Stimulated activated CD8-positive, alpha-beta memory T cell treated with anti-CD3 and anti-CD28 coated beads, Interleukin-12 subunit alpha, Interleukin-12 subunit beta, amount 100 ng/mL, for 24 hours (primary cell): ENCODE data around the gene PEX7.
"Not testable (repeated sequence)": the region's sequence is repeated elsewhere in the genome, so short reads cannot be mapped to it uniquely, and the experiment has no call there.

Experiments used
- DNase-seq: peaks from one replicate; pipeline ENCODE4 v3.0.0-alpha.2; 2020; ENCODE audit errors: extremely low read depth

Gene PEX7, protein sequence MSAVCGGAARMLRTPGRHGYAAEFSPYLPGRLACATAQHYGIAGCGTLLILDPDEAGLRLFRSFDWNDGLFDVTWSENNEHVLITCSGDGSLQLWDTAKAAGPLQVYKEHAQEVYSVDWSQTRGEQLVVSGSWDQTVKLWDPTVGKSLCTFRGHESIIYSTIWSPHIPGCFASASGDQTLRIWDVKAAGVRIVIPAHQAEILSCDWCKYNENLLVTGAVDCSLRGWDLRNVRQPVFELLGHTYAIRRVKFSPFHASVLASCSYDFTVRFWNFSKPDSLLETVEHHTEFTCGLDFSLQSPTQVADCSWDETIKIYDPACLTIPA

DNA sequence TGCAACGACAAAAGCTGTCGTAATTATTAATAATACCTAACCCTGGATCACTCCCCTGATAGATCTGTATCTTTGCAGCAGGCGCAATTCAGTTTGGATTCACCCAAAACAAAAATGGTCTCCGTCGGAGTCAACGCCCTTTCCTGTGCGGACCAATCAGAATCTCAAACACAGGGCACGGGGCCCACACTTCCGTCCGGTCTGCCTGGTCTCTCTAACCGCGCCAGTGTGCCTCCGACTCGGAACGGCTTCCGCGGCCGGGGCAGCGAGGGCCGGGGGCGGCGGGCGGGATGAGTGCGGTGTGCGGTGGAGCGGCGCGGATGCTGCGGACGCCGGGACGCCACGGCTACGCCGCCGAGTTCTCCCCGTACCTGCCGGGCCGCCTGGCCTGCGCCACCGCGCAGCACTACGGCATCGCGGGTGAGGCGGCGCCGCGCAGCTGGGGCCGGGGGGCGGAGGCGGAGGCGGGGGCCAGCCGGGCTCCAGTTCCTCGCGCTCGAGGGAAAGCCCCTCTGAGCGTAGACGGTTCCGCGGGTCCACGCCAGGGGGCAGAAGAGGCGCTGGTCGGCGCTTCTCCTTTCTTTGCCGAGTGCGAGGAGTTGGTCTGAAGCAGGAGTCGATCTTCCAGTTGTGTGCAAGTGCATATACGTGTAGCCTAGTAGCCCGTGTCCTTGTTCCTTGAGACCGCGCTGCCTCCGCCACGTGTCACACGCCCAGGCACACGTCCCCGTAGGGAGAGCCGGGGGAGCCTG is at the start of gene PEX7:
Gene PEX7 (plus strand): TSS at position 217 of the 752 bp plus-strand sequence. CDS start 74 bp downstream, at position 291.
- peak; percentile 67 for DNase-seq

DNA sequence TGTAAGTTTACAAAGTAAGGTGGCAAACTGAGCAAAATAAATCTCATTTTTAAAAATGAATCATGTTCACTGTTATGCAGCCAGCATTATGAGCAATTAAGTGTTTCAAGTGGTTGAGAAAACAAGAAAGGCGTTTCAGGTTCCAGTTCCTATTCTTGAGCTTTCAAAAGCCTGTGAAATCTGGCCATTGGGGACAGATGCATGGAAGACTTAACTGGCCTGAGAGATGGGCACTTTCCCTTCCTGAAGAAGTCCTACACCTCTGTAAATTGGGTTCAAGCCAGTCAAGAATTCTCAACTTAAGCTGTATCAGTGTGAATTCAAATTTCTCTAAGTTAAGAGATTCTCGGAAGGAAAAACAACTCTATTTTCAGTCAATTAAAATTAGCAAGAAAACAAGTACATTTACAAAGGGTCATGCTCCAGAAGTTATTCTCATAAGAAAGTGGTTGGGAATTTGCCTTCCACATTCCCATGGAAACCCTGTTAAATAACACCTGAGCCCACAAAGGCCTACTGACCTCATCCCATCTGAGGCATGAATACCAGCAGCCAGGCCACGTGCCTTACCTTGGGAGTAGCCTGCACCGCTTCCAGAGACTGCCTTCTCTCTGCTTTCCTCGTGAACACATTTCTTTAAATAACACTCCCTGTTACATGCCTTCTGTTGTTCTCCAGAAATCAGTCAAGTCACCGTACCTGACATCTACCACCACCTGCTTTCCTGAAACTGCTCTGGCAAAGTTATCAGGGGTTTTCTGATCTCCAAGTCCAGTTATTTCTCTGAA is 49.5 kb upstream of the PEX7 start:
- no peak for DNase-seq

DNA sequence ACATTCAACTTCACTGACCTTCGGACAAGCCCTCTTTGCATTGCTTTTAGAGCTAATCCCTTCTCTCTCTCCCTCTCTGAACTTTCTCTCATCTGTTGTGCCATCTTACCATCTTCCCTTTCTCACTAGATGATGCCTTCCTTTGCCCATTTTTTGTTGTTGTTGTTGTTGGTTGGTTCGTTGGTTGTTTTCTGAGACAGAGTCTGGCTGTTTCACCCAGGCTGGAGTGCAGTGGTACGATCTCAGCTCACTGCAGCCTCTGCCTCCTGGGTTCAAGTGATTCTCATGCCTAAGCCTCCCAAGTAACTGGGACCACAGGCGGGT is 49.0 kb upstream of the PEX7 start:
- DNase-seq, result no peak

DNA sequence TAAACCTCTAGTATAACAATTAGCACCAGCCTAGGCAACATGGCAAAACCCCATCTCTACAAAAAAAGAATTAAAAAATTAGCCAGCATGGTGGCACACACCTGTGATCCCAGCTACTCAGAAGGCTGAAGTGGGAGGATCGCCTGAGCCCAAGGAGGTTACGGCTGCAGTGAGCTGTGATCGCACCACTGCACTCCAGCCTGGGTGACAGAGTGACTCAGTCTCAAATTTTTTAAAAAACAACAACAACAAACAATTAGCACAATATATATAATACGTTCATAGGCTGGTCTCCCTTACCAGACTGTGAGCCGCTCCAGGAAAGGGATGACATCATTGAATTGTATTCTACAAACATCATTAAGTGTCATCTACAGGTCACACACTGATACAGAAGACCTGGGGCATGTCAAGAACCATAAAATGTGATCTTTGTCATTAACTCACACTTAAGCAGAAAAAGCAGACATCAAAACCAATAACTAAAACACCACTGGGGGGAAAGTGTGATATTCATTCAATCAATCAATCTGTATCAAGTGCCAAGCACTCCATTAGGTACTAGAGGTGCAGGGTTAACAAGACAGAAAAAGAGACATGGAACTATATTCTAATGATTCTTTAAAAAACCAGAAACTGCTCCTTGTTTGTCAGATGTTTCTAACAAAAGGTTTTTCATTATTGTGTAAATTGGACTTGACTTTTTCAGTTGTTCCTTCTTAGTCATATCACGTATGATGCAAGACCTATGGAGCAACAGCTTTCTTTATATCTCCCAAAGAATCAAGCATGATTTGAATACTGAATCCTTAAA is 48.0 kb upstream of the PEX7 start:
- DNase-seq, result no peak

DNA sequence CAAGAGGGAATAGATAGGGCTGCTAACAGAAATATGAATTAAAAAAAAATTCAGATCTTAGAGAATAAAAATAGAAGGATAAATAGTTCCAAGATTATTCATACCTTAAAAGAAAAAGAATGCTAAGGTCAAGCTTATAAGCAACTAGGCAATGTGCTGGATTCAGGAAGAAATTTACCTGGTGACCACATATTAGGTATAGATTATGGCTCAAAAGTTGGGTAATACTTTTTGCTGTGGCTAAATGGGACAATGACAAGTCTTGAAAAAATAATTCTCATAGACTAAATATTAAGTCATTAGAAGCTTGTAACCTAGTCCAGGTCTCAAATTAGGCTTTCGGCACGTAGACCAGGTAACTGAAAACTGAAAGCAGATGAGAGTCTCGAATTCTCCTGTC is 47.3 kb upstream of the PEX7 start:
- no peak for DNase-seq

DNA sequence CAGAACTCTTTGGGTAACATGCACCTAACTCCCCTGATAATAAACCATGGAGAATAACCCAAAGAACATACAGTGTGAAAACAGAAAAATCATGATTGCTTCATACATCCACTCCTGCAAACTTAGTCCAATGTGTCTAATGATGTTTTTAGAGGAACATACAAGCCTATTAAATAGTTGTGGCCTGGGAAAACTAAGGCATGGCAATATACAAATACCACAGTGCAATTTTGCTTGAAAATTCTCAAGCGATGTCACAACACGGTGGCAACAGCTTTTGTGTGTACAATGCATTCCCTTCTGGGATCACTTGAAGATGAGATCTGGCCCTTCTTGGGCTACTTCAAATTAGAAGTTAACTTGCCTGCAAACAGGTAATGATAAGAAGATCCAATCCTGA is 46.8 kb upstream of the PEX7 start:
- no peak for DNase-seq

DNA sequence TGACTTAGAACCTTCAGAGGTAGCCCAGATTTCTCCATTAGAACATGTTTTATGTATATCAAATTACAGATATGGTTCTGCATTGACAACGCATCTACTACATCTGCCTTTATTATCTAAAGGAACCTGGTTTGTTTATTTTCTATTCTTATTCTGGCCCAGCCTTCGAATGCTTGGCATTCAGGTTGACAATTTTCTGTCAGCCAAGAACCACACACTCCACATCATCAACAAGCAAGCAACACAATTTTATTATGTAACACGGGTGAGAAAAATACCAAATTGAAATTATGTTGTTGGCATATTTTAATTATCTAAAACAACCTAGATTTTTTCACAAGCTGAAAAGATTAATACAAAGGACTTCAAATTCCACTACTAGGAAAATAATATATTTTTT is 44.7 kb upstream of the PEX7 start:
- no peak for DNase-seq

DNA sequence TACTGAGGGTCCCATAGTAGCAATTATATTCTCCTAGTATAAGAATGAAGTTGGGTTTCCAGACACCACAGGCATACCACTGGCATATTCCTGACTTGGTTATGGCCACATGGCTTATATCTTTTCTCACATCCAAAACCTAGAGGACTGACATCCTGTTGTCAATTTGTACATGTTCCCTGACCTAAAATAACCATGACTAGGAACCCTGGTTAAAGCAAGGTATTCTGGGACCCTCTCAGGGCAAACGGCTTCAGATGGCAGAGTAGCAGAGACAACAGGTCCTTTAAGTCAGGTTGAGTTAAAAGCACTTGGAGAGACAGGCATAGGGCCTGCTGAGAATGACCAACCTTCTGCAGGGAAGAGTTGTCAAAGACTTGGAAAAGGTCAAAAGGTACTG is 42.7 kb upstream of the PEX7 start:
- DNase-seq, result no peak

DNA sequence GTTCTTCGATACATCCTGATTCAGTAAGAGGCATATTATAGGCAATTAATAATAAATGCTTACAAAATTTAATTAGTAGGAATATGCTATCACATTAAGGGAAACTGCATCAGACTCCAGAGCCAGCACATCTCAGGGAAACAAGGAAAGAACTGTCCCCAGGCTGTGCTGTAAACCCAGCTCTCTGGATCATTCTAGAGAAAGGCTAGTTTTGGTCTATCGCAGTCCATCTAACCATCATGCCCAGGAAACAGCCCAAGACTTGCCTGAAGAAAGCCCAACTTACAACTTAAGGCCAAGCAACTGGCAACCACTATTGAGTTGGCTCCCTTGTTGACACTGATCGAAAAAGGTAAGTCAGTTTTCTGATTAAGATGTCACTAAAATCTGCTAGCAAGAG is 41.4 kb upstream of the PEX7 start:
- DNase-seq, result no peak

DNA sequence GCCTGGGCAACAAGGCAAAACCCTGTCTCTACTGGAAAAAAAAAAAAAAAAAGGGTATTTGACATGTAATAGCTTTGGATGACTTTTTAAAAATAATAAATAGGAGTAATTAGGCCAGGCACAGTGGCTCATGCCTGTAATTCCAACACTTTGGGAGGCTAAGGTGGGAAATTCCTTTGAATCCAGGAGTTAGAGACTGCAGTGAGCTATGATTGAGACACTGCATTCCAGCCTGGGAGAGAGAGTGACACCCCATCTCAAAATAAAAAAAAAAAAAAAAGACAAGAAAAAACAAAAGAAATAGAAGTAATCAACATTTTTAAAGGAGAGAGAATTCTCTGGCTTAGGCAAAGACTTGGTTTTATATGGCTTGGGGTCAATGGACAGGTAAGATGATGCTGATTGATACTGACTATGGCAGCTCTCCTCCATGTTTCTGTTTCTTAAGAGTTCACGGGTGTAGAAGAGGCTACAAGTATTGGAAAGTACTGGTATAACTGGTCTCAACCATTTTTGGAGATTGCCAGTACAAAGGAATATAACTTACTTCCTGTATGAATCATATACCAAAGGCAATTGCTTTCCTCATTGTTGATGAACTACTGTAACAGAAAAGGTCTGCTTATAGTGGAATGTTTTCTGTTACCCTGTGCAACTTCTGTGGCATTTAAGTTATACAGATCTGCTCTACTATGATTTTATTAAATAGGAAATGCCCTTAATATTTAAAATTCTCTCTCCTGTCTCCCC is 40.2 kb upstream of the PEX7 start:
- DNase-seq, result no peak

DNA sequence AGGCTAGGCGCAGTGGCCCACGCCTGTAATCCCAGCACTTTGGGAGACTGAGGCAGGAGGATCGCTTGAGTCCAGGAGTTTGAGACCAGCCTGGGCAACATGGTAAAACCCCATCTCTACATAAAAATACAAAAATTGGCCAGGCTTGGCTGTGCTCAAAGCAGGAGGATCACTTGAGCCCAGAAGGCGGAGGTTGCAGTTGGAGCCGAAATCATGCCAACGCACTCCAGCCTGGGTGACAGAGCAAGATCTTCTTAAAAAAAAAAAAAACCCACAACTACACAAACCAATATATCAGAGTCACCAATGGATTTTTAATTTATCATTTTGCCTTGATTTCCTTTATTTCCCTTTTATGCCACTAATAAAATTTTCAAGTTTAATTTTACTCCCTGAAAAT is 39.4 kb upstream of the PEX7 start:
- no peak for DNase-seq

DNA sequence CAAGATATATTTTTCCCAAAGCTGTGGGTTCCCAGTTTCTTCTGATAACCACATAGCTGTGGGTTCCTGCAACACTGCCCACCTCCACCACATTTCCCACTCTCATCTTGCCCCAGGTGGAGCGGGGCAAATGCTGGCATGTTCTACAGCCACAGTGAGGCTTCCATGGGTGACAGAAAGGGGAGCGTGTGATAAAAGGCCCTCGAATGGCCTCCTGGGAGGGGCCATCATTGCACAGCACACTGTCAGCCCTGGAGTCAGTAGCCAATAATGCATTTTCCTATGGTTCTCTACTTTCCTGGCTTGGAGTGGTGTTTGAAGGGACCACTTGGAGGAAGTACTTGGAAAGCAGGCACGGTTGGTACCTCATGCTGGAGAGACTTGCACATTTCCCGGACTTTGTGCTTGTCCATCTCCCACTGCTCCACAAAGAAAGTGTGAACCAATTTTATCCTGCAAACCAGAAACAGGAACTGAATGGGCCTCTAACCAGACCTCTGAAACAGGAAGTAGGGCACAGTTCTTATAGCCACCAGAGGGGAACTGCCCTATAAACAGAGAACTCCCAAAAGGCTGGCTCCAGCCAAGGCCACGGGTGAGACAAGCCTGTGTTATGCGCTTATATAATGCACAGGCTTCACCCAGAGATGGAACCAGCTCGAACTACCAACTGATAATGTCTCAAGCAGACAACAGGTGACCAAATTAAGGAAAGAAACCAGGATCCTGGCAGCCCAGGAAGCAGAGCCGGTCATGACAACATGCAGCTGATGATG is 38.7 kb upstream of the PEX7 start:
- no peak for DNase-seq

DNA sequence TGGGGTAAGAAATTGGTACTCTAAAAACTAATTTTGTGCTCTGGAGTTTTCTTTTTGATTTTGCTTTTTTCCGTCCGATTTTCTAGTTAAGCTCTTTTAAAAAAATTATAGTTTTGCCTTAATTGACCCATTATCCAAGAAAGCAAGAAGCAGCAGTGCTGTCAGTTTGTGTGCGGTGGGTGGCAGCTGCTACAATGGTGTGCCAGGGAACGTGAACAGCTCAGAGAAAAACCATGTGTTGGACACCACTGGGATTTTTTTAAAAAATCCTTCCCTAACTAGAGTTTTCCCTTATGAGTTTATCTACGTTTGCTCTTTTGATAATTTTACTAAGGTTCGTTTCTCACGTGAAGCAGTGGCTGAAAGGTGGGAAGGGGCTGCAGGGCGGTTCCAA is 38.1 kb upstream of the PEX7 start:
- DNase-seq, result no peak

DNA sequence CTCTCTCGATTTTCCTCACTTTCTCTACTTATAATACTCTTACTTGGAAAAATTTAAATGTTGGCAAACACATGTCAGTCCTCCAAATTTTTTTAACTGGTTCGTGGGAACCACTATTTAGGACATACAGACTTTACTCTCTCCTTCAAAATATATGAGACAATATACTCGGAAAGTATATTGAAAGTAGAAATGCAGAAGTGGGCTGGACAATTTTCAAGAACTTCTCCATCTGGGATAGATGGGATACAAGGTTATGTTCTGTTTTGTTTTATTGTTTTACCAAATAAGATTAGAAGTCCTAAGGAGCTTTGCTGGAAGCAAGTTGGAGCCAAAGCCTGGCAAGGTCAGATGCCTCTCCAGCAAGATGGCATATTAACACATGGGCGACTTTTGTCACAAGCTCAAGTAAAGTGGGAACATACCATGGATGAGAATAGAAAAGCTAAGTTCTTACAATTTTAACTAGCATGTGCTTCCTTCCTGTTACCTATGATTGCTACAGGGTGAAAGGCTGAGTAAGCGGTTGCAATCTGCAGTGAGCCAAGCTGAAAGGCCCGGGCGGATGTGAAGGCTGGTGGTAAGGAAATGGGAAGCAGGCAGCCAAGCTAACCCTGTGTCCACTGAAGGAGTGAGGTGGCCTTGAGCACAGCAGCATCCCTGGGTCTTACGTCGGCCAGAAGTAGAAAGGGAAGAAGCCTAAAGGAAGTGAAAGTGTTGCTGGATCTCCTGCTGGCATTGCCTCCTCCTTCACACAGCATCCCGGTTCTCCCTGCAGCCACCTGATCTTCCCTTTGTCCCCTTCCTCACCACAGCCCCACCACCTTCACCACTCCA is 37.3 kb upstream of the PEX7 start:
- no peak for DNase-seq

DNA sequence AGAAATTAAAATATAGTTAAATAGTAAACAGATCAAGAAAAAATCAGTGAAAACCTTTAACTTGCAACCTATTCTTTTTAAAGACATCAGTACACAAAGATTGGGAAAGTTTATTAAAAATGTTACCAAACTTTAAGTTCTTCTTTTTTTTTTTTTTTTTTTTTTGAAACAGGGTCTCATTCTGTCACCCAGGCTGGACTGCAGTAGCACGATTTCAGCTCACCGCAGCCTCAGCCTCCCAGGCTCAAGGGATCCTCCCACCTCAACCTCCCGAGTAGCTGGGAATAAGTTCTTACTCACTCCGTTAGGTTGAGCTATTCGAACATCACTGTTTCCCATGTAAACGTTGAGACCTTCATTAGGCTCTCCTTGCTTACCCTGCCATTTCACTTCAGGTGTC is 35.7 kb upstream of the PEX7 start:
- DNase-seq, result no peak

DNA sequence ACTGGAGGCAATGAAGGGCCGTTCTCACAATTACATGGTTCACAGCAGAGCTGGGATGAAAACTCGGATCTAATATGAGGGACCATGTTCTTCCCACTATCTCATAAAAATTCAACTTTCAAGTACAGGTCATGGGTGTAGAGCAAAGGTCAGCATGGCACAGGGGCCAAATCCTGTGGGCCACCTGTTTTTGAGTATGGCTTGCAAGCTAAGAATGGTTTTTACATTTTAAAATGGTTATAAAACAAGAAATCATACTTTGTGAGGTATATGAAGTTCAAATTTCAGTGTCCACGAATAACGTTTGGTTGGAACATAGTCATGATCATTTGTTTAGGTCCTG is 34.7 kb upstream of the PEX7 start:
- no peak for DNase-seq

DNA sequence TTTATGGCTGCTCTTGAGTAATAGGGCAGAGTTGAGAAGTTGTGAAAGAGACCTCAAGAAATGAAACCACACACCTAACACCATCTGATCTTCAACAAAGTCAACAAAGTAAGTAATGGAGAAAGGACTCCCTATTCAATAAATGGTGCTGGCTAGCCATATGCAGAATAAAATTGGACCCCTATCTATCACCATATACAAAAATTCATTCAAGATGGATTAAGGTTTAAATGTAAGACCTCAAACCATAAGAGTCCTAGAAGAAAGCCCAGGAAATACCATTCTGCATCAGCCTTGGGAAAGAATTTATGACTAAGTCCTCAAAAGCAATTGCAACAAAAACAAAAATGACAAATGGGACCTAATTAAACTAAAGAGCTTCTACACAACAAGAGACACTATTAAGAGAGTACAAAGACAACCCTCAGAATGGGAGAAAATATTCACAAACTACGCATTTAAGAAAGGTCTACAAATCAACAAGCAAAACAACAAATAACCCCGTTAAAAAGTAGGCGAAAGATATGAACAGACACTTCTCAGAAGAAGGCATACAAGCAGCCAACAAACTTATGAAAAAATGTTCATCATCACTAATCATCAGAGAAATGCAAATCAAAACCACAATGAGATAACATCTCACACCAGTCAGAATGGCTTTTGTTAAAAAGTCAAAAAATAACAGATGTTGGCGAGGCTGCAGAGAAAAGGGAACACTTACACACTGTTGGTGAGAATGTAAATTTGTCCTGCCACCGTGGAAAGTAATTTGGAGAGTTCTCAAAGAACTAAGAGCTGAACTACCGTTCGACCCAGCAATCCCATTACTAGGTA is 34.1 kb upstream of the PEX7 start:
- DNase-seq, result no peak

DNA sequence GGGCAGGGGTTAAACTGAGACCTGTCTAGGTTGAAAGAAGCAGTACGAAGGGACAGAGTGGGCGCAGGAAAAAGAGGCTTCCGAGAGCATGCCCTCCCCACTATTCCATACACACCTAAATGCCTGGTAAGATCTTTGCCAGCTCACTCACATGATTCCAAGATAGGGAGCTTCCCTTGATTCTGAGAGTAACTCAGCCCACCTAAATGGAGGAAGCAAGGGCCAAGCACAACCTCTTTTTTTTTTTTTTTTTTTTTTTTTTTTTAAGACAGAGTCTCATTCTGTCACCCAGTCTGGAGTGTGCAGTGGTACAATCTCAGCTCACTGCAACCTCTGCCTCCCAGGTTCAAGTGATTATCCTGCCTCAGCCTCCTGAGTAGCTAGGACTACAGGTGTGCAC is 33.0 kb upstream of the PEX7 start:
- not testable (repeated sequence) for DNase-seq
